HepG2 (cell line): ENCODE results near the gene ASXL1. TPM values are rescaled to one million over a fixed set of nuclear protein-coding genes. Genes with fewer than 3 reads are reported as not detected.

Source experiments
- CSRNP2 ChIP-seq: sonication (generic); formaldehyde crosslinking; conservative IDR thresholded peaks from 2 replicates; pipeline ENCODE4 v1.8.0; 2022; ENCODE audit warnings: low read depth, missing genetic modification reagents
- EP300 ChIP-seq, 3 experiments: sonication (generic) in 1 of 3; formaldehyde crosslinking in 1 of 3; IDR thresholded peaks; 2 replicates each; pipeline versions ENCODE4 v1.5.1 to v1.6.1; 2011 to 2020; ENCODE audit warnings: low read depth in 2 of 3, low read length in 2 of 3, borderline replicate concordance in 1 of 3, improper control_type of control experiment in 1 of 3, mild to moderate bottlenecking in 1 of 3, missing genetic modification reagents in 1 of 3, moderate library complexity in 1 of 3
- NR2F2 ChIP-seq: IDR thresholded peaks from 2 replicates; pipeline ENCODE4 v1.6.1; 2012; ENCODE audit warnings: low read depth, inconsistent platforms, borderline replicate concordance
- RELA ChIP-seq: sonication (generic); formaldehyde crosslinking; IDR thresholded peaks from 2 replicates; pipeline ENCODE4 v1.4.0; 2020; ENCODE audit warnings: missing genetic modification reagents
- RFXAP ChIP-seq: sonication (generic); formaldehyde crosslinking; IDR thresholded peaks from 2 replicates; pipeline ENCODE4 v1.4.0; 2020; ENCODE audit warnings: missing genetic modification reagents, borderline replicate concordance
- SRSF9 ChIP-seq: fragments of 200-400 bp; formaldehyde crosslinking; IDR thresholded peaks from 2 replicates; pipeline ENCODE4 v1.6.1; 2018; ENCODE audit warnings: borderline replicate concordance, mild to moderate bottlenecking, low read depth, low read length; ENCODE audit not compliant: insufficient read depth, poor library complexity, severe bottlenecking
- ZBTB1 ChIP-seq: sonication (generic); formaldehyde crosslinking; IDR thresholded peaks from 2 replicates; pipeline ENCODE4 v1.4.0; 2020; ENCODE audit warnings: missing genetic modification reagents, borderline replicate concordance
- ZFP90 ChIP-seq: sonication (generic); formaldehyde crosslinking; IDR thresholded peaks from 2 replicates; pipeline ENCODE4 v1.8.0; 2022; ENCODE audit warnings: missing genetic modification reagents, mild to moderate bottlenecking, inconsistent platforms, borderline replicate concordance
- ZNF24 ChIP-seq: fragments of 450-650 bp; IDR thresholded peaks from 2 replicates; pipeline ENCODE4 v1.6.1; 2017; ENCODE audit warnings: antibody characterized with exemption, mild to moderate bottlenecking
- ZNF282 ChIP-seq: fragments of 450-650 bp; IDR thresholded peaks from 2 replicates; pipeline ENCODE4 v1.6.1; 2018; ENCODE audit not compliant: partially characterized antibody
- ZNF296 ChIP-seq: sonication (generic); formaldehyde crosslinking; conservative IDR thresholded peaks from 2 replicates; pipeline ENCODE4 v1.5.0; 2020; ENCODE audit warnings: mild to moderate bottlenecking, missing genetic modification reagents
- ZNF619 ChIP-seq: sonication (generic); formaldehyde crosslinking; IDR thresholded peaks from 2 replicates; pipeline ENCODE4 v1.4.0; 2020; ENCODE audit warnings: mild to moderate bottlenecking, missing genetic modification reagents
- ZNF7 ChIP-seq: IDR thresholded peaks from 2 replicates; pipeline ENCODE4 v1.6.1; 2016; ENCODE audit warnings: missing biosample characterization, missing genetic modification reagents
- ZNF703 ChIP-seq: sonication (generic); formaldehyde crosslinking; IDR thresholded peaks from 2 replicates; pipeline ENCODE4 v1.5.1; 2020; ENCODE audit warnings: missing genetic modification reagents, mild to moderate bottlenecking, moderate library complexity, borderline replicate concordance
- ZSCAN25 ChIP-seq: sonication (generic); formaldehyde crosslinking; IDR thresholded peaks from 2 replicates; pipeline ENCODE4 v1.8.0; 2022; ENCODE audit warnings: mild to moderate bottlenecking, missing genetic modification reagents
- ZZZ3 ChIP-seq: sonication (generic); formaldehyde crosslinking; IDR thresholded peaks from 2 replicates; pipeline ENCODE4 v1.4.0; 2020; ENCODE audit warnings: missing genetic modification reagents, mild to moderate bottlenecking, borderline replicate concordance
- polyA plus RNA-seq, 8 experiments: library from polyadenylated mRNA; depleted of rRNA in 3 of 8; stranded (reverse) in 7 of 8; unstranded in 1 of 8; fragments of >200 nt; fragmentation: Illumina TruSeq in 4 of 8; extraction: Trizol in 4 of 8; gene quantifications; 2 replicates each; pipeline versions ENCODE4 v1.2.1 to v1.2.3, GENCODE V29; 2011 to 2016; ENCODE audit warnings: low read depth in 4 of 8, missing spikeins in 1 of 8, mixed read lengths in 1 of 8; ENCODE audit not compliant: insufficient read depth in 1 of 8
- total RNA-seq, 5 experiments: library from RNA; depleted of rRNA; stranded (reverse); fragments of >200 nt; fragmentation: Illumina TruSeq; extraction: Trizol; gene quantifications; 2 replicates each; pipeline ENCODE4 v1.2.3, GENCODE V29; 2016; ENCODE audit warnings: low read depth in 1 of 5
- TF ChIP-seq, protein P1 (sequence below): sonication (generic); formaldehyde crosslinking; conservative IDR thresholded peaks from 2 replicates; pipeline ENCODE4 v1.4.0; 2020; ENCODE audit warnings: mild to moderate bottlenecking, missing genetic modification reagents, moderate library complexity
- TF ChIP-seq, protein P2 (sequence below): sonication (generic); formaldehyde crosslinking; IDR thresholded peaks from 2 replicates; pipeline ENCODE4 v1.5.0; 2020; ENCODE audit warnings: missing genetic modification reagents, mild to moderate bottlenecking, borderline replicate concordance
- TF ChIP-seq, protein P3 (sequence below): sonication (generic); formaldehyde crosslinking; IDR thresholded peaks from 2 replicates; pipeline ENCODE4 v1.8.0; 2022; ENCODE audit warnings: mild to moderate bottlenecking, missing genetic modification reagents; ENCODE audit not compliant: insufficient replicate concordance

The ASXL1 gene
- total and polyA plus RNA-seq, 2 of the 13 experiments (the other 11 are each of a cell fraction or from before 2014, with no cell fraction given) = 62.1 to 74.8 TPM

- TF ChIP-seq CSRNP2 (no peak), SRSF9 (no peak), ZFP90 (CRISPR knock-in tag) (peak; percentile 76; the same call in 1 of the 2 replicates), ZNF296 (no peak), ZSCAN25 (CRISPR knock-in tag) (peak; percentile 65; the same call in 1 of the 2 replicates), ZBTB1 (CRISPR knock-in tag) (no peak), ZZZ3 (CRISPR knock-in tag) (0 out of 2 replicates have a peak, but pooled peaks have one; percentile 80), ZNF7 (CRISPR knock-in tag) (no peak), RELA (no peak), NR2F2 (peak; percentile 49; the same call in 1 of the 2 replicates), ZNF619 (0 out of 2 replicates have a peak, but pooled peaks have one; percentile 47), RFXAP (CRISPR knock-in tag) (peak; percentile 67; the same call in 1 of the 2 replicates), ZNF282 (no peak), ZNF703 (CRISPR knock-in tag) (peak; percentile 68; the same call in 1 of the 2 replicates), ZNF24 (no peak), EP300 (IDR thresholded peaks at IDR 0.05; ENCODE audit: low read depth in 2 of 2, low read length in 2 of 2) (peak in 1 of 2 experiments; percentile 31; a peak in 2 of 4 replicates), EP300 (CRISPR knock-in tag; IDR thresholded peaks at IDR 0.05; ENCODE audit: borderline replicate concordance) (peak; percentile 62; the same call in 1 of the 2 replicates)
- TF ChIP-seq, protein P1, sequence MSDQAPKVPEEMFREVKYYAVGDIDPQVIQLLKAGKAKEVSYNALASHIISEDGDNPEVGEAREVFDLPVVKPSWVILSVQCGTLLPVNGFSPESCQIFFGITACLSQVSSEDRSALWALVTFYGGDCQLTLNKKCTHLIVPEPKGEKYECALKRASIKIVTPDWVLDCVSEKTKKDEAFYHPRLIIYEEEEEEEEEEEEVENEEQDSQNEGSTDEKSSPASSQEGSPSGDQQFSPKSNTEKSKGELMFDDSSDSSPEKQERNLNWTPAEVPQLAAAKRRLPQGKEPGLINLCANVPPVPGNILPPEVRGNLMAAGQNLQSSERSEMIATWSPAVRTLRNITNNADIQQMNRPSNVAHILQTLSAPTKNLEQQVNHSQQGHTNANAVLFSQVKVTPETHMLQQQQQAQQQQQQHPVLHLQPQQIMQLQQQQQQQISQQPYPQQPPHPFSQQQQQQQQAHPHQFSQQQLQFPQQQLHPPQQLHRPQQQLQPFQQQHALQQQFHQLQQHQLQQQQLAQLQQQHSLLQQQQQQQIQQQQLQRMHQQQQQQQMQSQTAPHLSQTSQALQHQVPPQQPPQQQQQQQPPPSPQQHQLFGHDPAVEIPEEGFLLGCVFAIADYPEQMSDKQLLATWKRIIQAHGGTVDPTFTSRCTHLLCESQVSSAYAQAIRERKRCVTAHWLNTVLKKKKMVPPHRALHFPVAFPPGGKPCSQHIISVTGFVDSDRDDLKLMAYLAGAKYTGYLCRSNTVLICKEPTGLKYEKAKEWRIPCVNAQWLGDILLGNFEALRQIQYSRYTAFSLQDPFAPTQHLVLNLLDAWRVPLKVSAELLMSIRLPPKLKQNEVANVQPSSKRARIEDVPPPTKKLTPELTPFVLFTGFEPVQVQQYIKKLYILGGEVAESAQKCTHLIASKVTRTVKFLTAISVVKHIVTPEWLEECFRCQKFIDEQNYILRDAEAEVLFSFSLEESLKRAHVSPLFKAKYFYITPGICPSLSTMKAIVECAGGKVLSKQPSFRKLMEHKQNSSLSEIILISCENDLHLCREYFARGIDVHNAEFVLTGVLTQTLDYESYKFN (CRISPR knock-in tag) = peak; percentile 75
- TF ChIP-seq, protein P2, sequence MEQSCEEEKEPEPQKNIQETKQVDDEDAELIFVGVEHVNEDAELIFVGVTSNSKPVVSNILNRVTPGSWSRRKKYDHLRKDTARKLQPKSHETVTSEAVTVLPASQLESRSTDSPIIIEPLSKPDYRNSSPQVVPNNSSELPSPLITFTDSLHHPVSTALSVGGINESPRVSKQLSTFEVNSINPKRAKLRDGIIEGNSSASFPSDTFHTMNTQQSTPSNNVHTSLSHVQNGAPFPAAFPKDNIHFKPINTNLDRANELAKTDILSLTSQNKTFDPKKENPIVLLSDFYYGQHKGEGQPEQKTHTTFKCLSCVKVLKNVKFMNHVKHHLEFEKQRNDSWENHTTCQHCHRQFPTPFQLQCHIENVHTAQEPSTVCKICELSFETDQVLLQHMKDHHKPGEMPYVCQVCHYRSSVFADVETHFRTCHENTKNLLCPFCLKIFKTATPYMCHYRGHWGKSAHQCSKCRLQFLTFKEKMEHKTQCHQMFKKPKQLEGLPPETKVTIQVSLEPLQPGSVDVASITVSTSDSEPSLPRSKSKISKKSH = 0 out of 2 replicates have a peak, but pooled peaks have one; percentile 5
- TF ChIP-seq, protein P3, sequence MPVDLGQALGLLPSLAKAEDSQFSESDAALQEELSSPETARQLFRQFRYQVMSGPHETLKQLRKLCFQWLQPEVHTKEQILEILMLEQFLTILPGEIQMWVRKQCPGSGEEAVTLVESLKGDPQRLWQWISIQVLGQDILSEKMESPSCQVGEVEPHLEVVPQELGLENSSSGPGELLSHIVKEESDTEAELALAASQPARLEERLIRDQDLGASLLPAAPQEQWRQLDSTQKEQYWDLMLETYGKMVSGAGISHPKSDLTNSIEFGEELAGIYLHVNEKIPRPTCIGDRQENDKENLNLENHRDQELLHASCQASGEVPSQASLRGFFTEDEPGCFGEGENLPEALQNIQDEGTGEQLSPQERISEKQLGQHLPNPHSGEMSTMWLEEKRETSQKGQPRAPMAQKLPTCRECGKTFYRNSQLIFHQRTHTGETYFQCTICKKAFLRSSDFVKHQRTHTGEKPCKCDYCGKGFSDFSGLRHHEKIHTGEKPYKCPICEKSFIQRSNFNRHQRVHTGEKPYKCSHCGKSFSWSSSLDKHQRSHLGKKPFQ (CRISPR knock-in tag) = no peak
These were observed 117.1 kb downstream of the ASXL1 start (continued) for GRCh38 chr20:32474967-32475811.
